Measurements from ENCODE around the gene HPN.

The HPN gene

DNA sequence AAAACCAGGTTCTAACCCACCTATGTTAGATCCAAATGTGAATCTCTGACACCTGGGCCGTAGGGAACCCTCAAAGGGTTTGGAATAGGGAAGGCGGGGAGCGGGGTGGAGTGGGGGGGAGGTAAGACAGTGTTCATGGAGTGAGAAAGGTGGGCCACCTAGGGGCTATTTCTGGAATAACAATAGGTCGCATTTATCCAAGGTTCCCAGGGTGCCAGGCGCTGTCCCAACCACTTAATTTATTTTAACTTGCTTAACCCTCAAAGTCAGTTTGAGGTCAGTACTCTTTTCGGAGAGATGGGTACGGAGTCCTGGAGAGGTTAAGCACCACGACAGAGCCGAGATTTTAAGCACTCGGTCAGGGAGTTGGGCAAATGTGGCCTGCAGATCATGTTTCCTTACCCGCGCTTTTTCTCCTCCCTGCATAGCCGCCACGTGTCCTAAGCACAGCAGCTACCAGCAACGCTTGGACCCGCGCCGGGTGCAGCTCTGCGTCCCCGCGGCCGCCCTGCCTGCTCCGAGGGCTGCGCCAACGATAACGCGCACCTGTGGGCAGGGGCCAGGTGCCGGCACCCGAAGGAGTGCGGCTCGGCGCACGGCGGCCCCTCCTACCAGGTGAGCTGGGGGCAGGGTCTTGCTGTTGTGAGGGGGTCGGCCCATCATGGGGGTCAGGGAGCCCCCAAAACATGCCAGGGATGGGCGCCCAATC lies 49.1 kb downstream of the HPN start:
- POLR2A ChIA-PET, result no interaction called here
- TF ChIP-seq KLF8 (tag by site-specific recombination; IDR thresholded peaks at IDR 0.05) (0 out of 2 replicates have a peak, but pooled peaks have one; percentile 13), ZNF19 (tag by site-specific recombination; IDR thresholded peaks at IDR 0.05; ENCODE audit: low read depth) (no peak), ZXDB (tag by site-specific recombination; IDR thresholded peaks at IDR 0.05) (peak; percentile 26; the same call in 1 of the 2 replicates), ZFHX2 (tag by site-specific recombination; conservative IDR thresholded peaks at IDR 0.05) (0 out of 2 replicates have a peak, but pooled peaks have one; percentile 12), ZFP37 (tag by site-specific recombination; IDR thresholded peaks at IDR 0.05) (no peak), ZBTB48 (tag by site-specific recombination; IDR thresholded peaks at IDR 0.05) (peak; percentile 49; the same call in 1 of the 2 replicates), MEIS1 (CRISPR knock-in tag; IDR thresholded peaks at IDR 0.05; ENCODE audit: borderline replicate concordance) (no peak), ZNF239 (tag by site-specific recombination; IDR thresholded peaks at IDR 0.05) (no peak), ZNF157 (tag by site-specific recombination; IDR thresholded peaks at IDR 0.05) (no peak), ZNF544 (tag by site-specific recombination; IDR thresholded peaks at IDR 0.05) (no peak), ZNF555 (tag by site-specific recombination; conservative IDR thresholded peaks at IDR 0.05) (no peak), ZNF2 (tag by site-specific recombination; IDR thresholded peaks at IDR 0.05) (no peak; the same call in 1 of the 2 replicates), KLF1 (tag by site-specific recombination; IDR thresholded peaks at IDR 0.05) (no peak), YY1 (tag by site-specific recombination; IDR thresholded peaks at IDR 0.05) (no peak), SP7 (tag by site-specific recombination; IDR thresholded peaks at IDR 0.05) (no peak), ZNF600 (tag by site-specific recombination; IDR thresholded peaks at IDR 0.05) (peak; percentile 93), ZNF777 (tag by site-specific recombination; IDR thresholded peaks at IDR 0.05; ENCODE audit: borderline replicate concordance) (no peak), PRDM1 (tag by site-specific recombination; IDR thresholded peaks at IDR 0.05) (no peak), ZNF391 (tag by site-specific recombination; IDR thresholded peaks at IDR 0.05; ENCODE audit: borderline replicate concordance, low read depth) (no peak), ZNF707 (tag by site-specific recombination; IDR thresholded peaks at IDR 0.05) (no peak), GLIS1 (tag by site-specific recombination; IDR thresholded peaks at IDR 0.05) (peak; percentile 5; the same call in 1 of the 2 replicates), ZNF510 (tag by site-specific recombination; IDR thresholded peaks at IDR 0.05; ENCODE audit: insufficient replicate concordance) (no peak), ZBTB21 (tag by site-specific recombination; IDR thresholded peaks at IDR 0.05) (peak; percentile 23; the same call in 1 of the 2 replicates)
- TF ChIP-seq, protein P1, sequence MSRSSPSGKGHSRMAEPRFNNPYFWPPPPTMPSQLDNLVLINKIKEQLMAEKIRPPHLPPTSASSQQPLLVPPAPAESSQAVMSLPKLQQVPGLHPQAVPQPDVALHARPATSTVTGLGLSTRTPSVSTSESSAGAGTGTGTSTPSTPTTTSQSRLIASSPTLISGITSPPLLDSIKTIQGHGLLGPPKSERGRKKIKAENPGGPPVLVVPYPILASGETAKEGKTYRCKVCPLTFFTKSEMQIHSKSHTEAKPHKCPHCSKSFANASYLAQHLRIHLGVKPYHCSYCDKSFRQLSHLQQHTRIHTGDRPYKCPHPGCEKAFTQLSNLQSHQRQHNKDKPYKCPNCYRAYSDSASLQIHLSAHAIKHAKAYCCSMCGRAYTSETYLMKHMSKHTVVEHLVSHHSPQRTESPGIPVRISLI (tag by site-specific recombination; IDR thresholded peaks at IDR 0.05), result no peak
- TF ChIP-seq, protein P2, sequence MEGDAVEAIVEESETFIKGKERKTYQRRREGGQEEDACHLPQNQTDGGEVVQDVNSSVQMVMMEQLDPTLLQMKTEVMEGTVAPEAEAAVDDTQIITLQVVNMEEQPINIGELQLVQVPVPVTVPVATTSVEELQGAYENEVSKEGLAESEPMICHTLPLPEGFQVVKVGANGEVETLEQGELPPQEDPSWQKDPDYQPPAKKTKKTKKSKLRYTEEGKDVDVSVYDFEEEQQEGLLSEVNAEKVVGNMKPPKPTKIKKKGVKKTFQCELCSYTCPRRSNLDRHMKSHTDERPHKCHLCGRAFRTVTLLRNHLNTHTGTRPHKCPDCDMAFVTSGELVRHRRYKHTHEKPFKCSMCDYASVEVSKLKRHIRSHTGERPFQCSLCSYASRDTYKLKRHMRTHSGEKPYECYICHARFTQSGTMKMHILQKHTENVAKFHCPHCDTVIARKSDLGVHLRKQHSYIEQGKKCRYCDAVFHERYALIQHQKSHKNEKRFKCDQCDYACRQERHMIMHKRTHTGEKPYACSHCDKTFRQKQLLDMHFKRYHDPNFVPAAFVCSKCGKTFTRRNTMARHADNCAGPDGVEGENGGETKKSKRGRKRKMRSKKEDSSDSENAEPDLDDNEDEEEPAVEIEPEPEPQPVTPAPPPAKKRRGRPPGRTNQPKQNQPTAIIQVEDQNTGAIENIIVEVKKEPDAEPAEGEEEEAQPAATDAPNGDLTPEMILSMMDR (tag by site-specific recombination; IDR thresholded peaks at IDR 0.05), result peak; percentile 86
- TF ChIP-seq, protein P3, sequence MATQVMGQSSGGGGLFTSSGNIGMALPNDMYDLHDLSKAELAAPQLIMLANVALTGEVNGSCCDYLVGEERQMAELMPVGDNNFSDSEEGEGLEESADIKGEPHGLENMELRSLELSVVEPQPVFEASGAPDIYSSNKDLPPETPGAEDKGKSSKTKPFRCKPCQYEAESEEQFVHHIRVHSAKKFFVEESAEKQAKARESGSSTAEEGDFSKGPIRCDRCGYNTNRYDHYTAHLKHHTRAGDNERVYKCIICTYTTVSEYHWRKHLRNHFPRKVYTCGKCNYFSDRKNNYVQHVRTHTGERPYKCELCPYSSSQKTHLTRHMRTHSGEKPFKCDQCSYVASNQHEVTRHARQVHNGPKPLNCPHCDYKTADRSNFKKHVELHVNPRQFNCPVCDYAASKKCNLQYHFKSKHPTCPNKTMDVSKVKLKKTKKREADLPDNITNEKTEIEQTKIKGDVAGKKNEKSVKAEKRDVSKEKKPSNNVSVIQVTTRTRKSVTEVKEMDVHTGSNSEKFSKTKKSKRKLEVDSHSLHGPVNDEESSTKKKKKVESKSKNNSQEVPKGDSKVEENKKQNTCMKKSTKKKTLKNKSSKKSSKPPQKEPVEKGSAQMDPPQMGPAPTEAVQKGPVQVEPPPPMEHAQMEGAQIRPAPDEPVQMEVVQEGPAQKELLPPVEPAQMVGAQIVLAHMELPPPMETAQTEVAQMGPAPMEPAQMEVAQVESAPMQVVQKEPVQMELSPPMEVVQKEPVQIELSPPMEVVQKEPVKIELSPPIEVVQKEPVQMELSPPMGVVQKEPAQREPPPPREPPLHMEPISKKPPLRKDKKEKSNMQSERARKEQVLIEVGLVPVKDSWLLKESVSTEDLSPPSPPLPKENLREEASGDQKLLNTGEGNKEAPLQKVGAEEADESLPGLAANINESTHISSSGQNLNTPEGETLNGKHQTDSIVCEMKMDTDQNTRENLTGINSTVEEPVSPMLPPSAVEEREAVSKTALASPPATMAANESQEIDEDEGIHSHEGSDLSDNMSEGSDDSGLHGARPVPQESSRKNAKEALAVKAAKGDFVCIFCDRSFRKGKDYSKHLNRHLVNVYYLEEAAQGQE (tag by site-specific recombination; IDR thresholded peaks at IDR 0.05), result peak; percentile 17; the same call in 1 of the 2 replicates
- TF ChIP-seq, protein P4, sequence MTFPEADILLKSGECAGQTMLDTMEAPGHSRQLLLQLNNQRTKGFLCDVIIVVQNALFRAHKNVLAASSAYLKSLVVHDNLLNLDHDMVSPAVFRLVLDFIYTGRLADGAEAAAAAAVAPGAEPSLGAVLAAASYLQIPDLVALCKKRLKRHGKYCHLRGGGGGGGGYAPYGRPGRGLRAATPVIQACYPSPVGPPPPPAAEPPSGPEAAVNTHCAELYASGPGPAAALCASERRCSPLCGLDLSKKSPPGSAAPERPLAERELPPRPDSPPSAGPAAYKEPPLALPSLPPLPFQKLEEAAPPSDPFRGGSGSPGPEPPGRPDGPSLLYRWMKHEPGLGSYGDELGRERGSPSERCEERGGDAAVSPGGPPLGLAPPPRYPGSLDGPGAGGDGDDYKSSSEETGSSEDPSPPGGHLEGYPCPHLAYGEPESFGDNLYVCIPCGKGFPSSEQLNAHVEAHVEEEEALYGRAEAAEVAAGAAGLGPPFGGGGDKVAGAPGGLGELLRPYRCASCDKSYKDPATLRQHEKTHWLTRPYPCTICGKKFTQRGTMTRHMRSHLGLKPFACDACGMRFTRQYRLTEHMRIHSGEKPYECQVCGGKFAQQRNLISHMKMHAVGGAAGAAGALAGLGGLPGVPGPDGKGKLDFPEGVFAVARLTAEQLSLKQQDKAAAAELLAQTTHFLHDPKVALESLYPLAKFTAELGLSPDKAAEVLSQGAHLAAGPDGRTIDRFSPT (tag by site-specific recombination; IDR thresholded peaks at IDR 0.05), result no peak

More for the DNA sequence above, 49.1 kb downstream of the HPN start:
- H3K4me3 ChIP-seq (ENCODE audit: low read depth, low read length), result no peak overlapping the region
- H3K9me3 ChIP-seq (ENCODE audit: control insufficient read depth, insufficient read depth, low read depth, low read length), result no peaks in the 10 kb centered on the region
- no peak overlapping the region; the same call in 1 of the 2 replicates for H3K27ac ChIP-seq (ENCODE audit: extremely low read depth, low read depth, low read length)
- no peaks in the 10 kb centered on the region for H3K36me3 ChIP-seq (ENCODE audit: control insufficient read depth in 2 of 2, insufficient read depth in 1 of 2, low read length in 2 of 2)
- H3K4me1 ChIP-seq (ENCODE audit: control insufficient read depth, insufficient read depth, low read length), result peaks cover 7% of the 10 kb centered on the region
- CTCF ChIA-PET, result interaction anchor here (0.6 to 4.9 kb wide), 36 partner anchors 8 to 533 kb away, joined by 3 to 87 read pairs (median 4); partner anchors contain the start of genes FXYD5, GRAMD1A and LGI4
